ENCODE results near the gene KLHDC7B. TPM values are rescaled to one million over a fixed set of nuclear protein-coding genes. Genes with fewer than 3 reads are reported as not detected.

The KLHDC7B gene
- polyA plus RNA-seq, 3 donors = 0.10 to 0.50 (median 0.15) TPM

DNA sequence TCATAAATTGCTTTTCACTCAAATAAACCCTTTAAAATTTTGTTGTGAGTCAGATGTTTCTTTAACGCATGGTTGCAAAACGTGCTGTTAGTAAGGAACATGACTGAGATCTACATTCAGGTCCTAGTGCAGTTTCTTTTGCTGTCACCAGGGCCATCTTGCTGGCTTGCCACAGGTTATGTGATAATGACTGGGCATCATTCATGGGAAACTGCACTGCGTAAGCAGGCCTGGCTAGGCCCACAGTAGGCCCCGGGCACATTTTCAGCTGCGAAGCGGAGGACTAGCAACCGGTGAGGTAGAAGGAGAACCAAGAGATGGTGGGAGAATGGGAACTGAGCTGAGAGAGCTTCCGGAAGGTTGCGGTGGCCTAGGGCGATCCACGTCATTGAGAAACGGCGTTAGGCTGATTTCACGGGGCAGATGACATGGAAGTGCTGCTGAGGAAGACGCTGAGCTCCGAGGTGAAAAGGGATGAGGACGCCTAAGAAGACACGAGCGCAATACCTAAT, 3.2 kb upstream of the KLHDC7B start:
- no peak for DNase-seq (ENCODE audit: extremely low read depth in 1 of 11, low read depth in 9 of 11, low spot score in 4 of 11)

- peak in 2 of 11 donors; percentile 58 to 61 for DNase-seq (ENCODE audit: extremely low read depth in 1 of 11, low read depth in 9 of 11, low spot score in 4 of 11)
Observed at GRCh38 chr22:50544078-50544745, 1.5 kb upstream of the KLHDC7B start.

DNA sequence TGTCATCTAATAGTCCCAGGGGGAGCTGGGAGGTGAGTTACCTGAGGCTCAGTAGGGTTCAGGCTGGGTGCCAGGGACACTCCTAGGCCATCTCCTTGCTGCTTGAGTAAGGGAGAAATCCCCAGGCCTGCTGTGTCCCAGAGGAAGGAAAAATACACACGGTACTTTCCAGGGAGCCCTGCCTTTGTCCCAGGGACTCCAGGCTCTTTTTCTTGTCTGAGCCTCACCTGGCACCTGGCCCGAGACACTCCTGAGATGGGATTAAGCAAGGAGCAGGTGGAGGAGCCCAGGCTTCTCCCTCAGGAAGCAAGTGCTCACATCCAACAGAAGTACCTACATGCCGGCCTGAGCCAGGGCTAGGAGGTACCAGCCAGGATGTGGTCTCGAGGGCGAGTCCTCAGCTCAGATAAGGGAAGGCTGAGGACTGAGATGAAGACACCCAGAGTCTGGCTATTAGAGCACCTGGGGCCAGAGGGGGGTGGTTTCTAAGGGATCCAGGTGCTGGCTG, 899 bp upstream of the KLHDC7B start:
- DNase-seq (ENCODE audit: extremely low read depth in 1 of 11, low read depth in 9 of 11, low spot score in 4 of 11) = no peak

DNA sequence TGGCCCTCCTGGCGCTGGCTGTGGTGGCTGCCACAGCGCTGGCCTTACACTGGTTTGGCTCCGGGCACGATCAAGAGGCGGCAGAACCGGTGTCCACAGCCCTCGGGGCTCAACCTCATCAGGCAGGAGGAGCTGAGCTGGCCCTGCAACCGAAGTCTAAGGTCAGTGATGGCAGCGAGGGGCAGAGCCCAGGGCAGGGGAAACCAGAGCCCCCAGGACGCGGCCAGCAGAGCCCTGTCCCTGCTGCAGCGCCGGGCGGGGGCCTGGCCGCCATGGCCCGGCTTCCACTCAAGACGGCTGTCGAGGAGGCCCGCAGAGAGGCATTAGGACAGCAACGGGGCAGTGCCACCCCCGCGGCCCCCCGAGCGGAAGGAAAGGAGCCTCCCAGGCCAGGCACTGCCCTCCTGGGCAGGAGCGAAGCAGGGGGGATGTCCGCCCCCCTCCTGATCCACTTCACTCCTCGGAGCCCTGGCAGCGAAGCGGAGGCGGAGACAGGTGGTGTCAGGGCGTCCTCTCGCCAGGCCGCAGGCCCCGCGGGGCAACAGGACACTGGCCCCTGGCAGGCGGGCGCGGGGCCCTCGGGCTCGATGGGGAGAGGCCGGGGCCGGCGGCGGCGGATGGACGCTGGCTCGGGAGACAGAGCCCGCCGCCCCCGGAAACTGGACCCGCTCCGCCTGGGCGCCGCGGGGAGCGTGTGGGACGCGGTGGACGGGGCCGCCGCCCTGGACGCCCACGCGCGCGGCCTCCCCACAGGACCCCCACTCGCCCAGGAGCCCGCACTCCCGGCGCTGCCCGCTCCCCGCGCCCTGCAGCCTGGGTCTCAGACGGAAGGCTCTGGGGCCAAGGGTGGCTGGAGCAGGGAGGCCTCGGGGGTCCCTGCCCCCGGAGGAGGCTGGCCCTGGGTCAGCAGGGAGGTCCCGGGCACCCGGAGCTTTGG, 895 bp downstream of the KLHDC7B start:
- no peak for DNase-seq (ENCODE audit: extremely low read depth in 1 of 11, low read depth in 9 of 11, low spot score in 4 of 11)

DNA sequence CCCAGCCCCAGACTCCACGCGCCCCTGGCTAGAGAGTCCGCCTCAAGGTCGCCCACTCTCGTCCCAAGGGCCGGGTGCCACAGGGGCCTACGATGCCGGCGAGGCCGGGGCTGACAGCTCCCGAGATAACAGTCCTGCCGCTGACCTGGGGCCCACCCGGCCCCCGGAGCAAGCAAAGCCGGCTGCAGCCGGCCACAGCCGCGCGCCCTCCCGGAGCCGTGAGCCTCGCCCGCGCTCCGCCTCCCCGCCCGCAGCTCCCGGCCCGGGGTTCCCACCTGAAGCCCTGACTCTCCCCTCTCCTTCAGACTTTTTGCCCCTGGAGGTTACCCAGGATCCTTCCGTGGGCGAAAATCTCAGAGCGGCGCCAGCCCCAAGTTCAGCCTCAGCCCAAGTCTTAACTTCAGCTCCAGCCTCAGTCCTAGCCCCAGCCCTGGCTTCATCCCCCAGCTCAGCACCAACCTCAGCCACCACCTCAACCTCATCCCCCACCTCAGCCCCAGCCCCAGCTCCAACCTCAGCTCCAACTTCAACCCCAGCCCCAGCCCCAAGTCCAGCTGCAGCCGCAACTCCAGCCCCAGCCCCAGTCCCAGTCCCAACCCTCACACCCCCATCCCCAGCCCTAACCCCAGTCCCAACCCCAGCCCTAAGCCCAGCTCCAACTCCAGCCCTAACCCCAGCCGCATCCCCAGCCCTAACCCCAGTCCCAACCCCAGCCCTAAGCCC, 1.7 kb downstream of the KLHDC7B start:
- DNase-seq (ENCODE audit: extremely low read depth in 1 of 11, low read depth in 9 of 11, low spot score in 4 of 11) = no peak

DNA sequence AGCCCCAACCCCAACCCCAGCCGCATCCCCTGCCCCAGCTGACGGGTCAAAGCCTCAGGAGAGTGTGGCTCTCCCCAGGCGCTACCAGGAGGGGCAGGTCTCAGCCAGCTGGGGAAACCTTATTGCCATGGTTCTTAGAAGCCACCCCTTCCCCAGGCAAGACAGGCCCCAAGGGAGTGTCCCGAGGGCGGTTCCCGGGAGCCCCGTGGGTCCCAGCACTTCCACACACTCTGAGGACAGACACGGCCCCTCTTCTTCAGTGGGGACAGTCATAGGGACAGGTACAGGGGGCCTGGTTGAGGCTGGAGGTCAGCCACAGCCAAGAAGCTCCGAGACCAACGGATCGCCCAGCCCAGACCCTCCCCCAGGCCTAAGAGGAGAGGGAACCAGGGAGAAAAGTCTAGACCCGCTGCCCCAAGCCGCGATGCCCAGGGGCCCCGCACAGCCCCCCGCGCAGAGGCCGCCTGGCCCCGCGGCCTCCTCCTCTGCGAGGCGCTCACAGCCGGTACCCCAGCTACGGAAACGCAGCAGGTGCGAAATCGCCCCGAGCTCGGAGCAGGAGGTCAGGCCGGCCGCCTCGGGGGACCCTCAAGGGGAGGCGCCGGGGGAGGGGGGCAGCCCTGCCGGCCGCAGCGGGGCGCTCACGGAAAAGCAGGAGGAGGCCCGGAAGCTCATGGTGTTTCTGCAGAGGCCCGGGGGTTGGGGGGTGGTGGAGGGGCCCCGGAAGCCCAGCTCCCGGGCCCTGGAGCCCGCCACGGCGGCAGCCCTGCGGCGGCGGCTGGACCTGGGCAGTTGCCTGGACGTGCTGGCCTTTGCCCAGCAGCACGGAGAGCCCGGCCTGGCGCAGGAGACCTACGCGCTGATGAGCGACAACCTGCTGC, 2.6 kb downstream of the KLHDC7B start:
- no peak for DNase-seq (ENCODE audit: extremely low read depth in 1 of 11, low read depth in 9 of 11, low spot score in 4 of 11)

GRCh38 chr22:50548921-50549790, 3.5 kb downstream of the KLHDC7B start:
- DNase-seq (ENCODE audit: extremely low read depth in 1 of 11, low read depth in 9 of 11, low spot score in 4 of 11) = no peak

DNA sequence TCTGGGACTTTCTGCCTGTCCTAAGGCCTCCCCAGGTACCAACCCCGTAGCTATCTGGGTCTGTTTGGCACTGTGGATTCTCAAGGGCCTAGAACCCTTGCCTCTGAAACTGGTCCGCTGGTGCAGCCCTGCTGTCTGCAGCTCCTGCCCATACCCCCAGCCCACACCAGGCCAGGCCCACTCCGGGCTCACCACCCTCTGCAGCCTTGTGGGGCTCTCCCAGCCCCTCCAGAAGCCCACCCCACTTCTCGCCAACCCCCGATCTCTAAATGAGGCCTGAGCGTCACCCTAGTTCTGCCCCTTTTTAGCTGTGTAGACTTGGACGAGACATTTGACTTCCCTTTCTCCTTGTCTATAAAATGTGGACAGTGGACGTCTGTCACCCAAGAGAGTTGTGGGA, 4.7 kb downstream of the KLHDC7B start:
- no peak for DNase-seq (ENCODE audit: extremely low read depth in 1 of 11, low read depth in 9 of 11, low spot score in 4 of 11)

DNA sequence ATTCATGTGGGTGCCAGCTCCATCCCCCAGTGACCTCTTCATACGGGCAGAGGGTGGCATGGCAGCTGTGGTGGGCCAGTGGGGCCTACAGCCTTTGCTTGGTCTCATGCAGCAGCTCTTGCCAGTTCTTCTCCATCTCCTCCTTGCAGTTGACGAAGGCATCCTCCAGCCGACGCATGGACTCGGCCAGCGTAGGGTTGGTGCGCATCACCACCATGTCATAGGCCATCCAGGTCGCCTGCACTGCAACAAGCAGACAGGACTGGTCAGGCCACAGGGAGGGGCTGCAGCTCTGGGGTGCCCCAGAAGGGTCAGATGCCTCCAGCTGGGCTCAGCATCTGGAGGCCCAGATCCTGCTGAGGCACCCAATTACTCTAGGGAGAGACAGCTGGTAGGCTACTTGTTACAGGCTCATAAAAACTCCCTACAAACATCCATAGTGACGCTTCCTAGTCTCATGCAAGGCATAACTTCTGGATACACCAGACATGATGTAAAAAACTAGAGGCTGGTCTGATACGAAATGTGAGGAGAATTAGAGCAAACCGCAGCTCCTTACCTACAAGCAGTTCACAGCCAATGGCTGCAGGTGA, 5.6 kb downstream of the KLHDC7B start:
- DNase-seq (ENCODE audit: extremely low read depth in 1 of 11, low read depth in 9 of 11, low spot score in 4 of 11) = no peak

GRCh38 chr22:50553310-50553709, 7.6 kb downstream of the KLHDC7B start:
- no peak for DNase-seq (ENCODE audit: extremely low read depth in 1 of 11, low read depth in 9 of 11, low spot score in 4 of 11)

- no peak for DNase-seq (ENCODE audit: extremely low read depth in 1 of 11, low read depth in 9 of 11, low spot score in 4 of 11)
Observed at GRCh38 chr22:50556703-50557102, 11.0 kb downstream of the KLHDC7B start.

DNA sequence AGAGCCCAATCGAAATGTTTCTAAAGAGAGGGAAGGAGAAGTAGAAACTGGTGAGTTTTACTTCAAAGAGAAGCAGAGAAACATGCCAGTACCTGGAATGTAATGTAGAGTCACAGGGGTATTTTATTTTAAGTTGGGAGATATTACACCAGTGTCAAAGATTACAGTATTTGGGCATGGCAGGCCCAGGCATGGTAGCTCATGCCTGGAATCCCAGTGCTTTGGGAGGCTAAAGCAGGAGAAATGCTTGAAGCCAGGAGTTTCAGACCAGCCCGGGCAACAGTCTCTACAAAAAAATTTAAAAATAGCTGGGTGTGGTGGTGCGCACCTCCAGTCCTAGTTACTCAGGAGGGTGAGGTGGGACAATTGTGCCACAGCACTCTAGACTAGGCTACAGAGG, 14.3 kb downstream of the KLHDC7B start:
- DNase-seq (ENCODE audit: extremely low read depth in 1 of 11, low read depth in 9 of 11, low spot score in 4 of 11) = no peak

- DNase-seq (ENCODE audit: extremely low read depth in 1 of 11, low read depth in 9 of 11, low spot score in 4 of 11) = no peak
Observed at GRCh38 chr22:50561401-50562358, 16.0 kb downstream of the KLHDC7B start.

- peak; percentile 81 to 93 (median 89) for DNase-seq (ENCODE audit: extremely low read depth in 1 of 11, low read depth in 9 of 11, low spot score in 4 of 11)
Observed at GRCh38 chr22:50562523-50563412, 17.1 kb downstream of the KLHDC7B start, which contains the start of gene SYCE3. Gene SYCE3, minus strand, starts transcription at chr22:50562919. Its CDS starts 6,514 bp downstream, at chr22:50556405.
